ENCODE measurements around the gene SLC43A2.

Gene SLC43A2

DNA sequence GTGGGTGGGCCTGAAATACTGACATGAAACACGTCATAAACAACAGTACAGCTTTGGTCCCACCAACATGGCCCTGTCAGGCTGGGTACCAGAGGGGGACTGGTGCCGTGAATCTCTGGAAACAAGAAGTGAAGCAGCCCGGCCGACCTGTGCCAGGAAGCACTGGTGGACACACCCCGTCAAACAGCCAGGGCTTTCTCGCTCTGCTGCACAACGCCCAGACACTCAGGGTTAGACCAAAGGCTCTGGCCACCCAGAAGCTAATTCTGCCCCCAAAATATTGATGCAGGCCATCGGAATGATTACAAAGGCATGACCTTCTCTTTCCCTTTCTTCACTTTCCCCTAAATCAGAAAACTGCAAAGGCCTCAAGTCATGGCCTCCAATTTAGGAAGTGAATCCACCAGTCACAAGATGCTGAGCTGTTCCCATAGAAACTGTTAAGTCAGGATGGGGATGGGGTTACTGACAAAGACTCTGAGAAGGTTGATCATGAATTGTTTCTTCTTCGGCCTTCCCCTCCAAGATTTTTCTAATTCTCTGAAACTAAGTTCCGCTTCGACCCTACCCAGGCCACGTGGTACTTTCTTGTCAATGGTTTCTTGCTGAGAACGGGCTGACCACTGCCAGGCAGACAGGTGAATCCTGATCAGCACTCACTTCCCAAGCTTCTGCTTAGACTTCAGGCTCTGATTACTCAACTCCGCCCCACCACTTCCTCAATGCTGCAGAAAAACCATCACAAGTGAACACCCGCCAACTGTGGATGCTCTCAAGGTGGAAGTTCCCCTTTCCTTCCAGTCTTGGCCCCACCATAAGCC, 72.8 kb downstream of the SLC43A2 start:
- H3K9me3 ChIP-seq (ENCODE audit: low read length): no peaks in the 10 kb centered on the region
- peaks cover 17% of the 10 kb centered on the region for H3K36me3 ChIP-seq (ENCODE audit: insufficient read depth, low read length)
- H3K27me3 ChIP-seq (ENCODE audit: control insufficient read depth in 1 of 2, insufficient read depth in 2 of 2, low read length in 2 of 2): no peaks in the 10 kb centered on the region
- H3K27ac ChIP-seq (ENCODE audit: low read depth, low read length): no peak overlapping the region
- H3K4me1 ChIP-seq (ENCODE audit: insufficient read depth, low read length): peaks cover 49% of the 10 kb centered on the region
- no peak overlapping the region for H3K4me3 ChIP-seq (ENCODE audit: low read depth in 1 of 2, low read length in 2 of 2)
- H3K9ac ChIP-seq (ENCODE audit: low read length): no peak overlapping the region

- Histone ChIP-seq H3K36me3 (ENCODE audit: insufficient read depth, low read length) (peaks cover 26% of the 10 kb centered on the region), H3K9me3 (ENCODE audit: low read length) (no peaks in the 10 kb centered on the region), H3K27me3 (ENCODE audit: control insufficient read depth in 1 of 2, insufficient read depth in 2 of 2, low read length in 2 of 2) (no peaks in the 10 kb centered on the region), H3K4me1 (ENCODE audit: insufficient read depth, low read length) (peaks cover 41% of the 10 kb centered on the region), H3K9ac (ENCODE audit: low read length) (no peak overlapping the region), H3K27ac (ENCODE audit: low read depth, low read length) (no peak overlapping the region), H3K4me3 (ENCODE audit: low read depth in 1 of 2, low read length in 2 of 2) (no peak overlapping the region)
Measured at GRCh38 chr17:1554751-1555540, 73.7 kb downstream of the SLC43A2 start.

- Histone ChIP-seq H3K9ac (ENCODE audit: low read length) (peak overlapping the region; percentile 0), H3K36me3 (ENCODE audit: insufficient read depth, low read length) (peaks cover 37% of the 10 kb centered on the region), H3K9me3 (ENCODE audit: low read length) (no peaks in the 10 kb centered on the region), H3K4me1 (ENCODE audit: insufficient read depth, low read length) (peaks cover 30% of the 10 kb centered on the region), H3K4me3 (ENCODE audit: low read depth in 1 of 2, low read length in 2 of 2) (no peak overlapping the region), H3K27ac (ENCODE audit: low read depth, low read length) (peak overlapping the region; percentile 28), H3K27me3 (ENCODE audit: control insufficient read depth in 1 of 2, insufficient read depth in 2 of 2, low read length in 2 of 2) (no peaks in the 10 kb centered on the region)
Measured at GRCh38 chr17:1553354-1554266, 75.0 kb downstream of the SLC43A2 start.

GRCh38 chr17:1552932-1553331, 75.7 kb downstream of the SLC43A2 start:
- Histone ChIP-seq H3K27ac (ENCODE audit: low read depth, low read length) (no peak overlapping the region), H3K4me1 (ENCODE audit: insufficient read depth, low read length) (peaks cover 30% of the 10 kb centered on the region), H3K9ac (ENCODE audit: low read length) (no peak overlapping the region), H3K4me3 (ENCODE audit: low read depth in 1 of 2, low read length in 2 of 2) (no peak overlapping the region), H3K27me3 (ENCODE audit: control insufficient read depth in 1 of 2, insufficient read depth in 2 of 2, low read length in 2 of 2) (no peaks in the 10 kb centered on the region), H3K36me3 (ENCODE audit: insufficient read depth, low read length) (peaks cover 44% of the 10 kb centered on the region), H3K9me3 (ENCODE audit: low read length) (no peaks in the 10 kb centered on the region)

- Histone ChIP-seq H3K4me1 (ENCODE audit: insufficient read depth, low read length) (peaks cover 30% of the 10 kb centered on the region), H3K36me3 (ENCODE audit: insufficient read depth, low read length) (peaks cover 49% of the 10 kb centered on the region), H3K4me3 (ENCODE audit: low read depth in 1 of 2, low read length in 2 of 2) (no peak overlapping the region), H3K27ac (ENCODE audit: low read depth, low read length) (no peak overlapping the region), H3K27me3 (ENCODE audit: control insufficient read depth in 1 of 2, insufficient read depth in 2 of 2, low read length in 2 of 2) (no peaks in the 10 kb centered on the region), H3K9ac (ENCODE audit: low read length) (no peak overlapping the region), H3K9me3 (ENCODE audit: low read length) (no peaks in the 10 kb centered on the region)
Measured at GRCh38 chr17:1551741-1552140, 76.9 kb downstream of the SLC43A2 start.

DNA sequence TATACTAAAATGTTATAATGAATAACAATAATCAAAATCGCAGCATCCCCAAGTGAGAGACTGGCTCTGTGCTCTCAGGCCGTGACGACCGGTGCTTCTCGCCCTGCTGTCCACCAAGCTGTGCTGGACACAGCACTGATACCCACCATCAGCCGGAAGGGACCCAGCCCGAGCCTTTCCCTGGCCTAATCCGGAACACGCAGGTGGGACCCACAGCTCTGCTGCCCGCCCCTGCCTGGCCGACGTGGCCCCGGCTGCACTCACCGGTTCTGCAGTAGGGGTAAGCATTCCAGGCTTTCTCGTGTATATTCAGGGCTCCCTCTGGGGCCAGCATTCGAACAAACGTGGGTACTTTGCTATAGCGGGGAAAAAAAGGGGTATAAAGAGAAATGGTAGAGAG, 80.6 kb downstream of the SLC43A2 start:
- Histone ChIP-seq H3K27ac (ENCODE audit: low read depth, low read length) (no peak overlapping the region), H3K9ac (ENCODE audit: low read length) (no peak overlapping the region), H3K36me3 (ENCODE audit: insufficient read depth, low read length) (peaks cover 58% of the 10 kb centered on the region), H3K9me3 (ENCODE audit: low read length) (no peaks in the 10 kb centered on the region), H3K27me3 (ENCODE audit: control insufficient read depth in 1 of 2, insufficient read depth in 2 of 2, low read length in 2 of 2) (no peaks in the 10 kb centered on the region), H3K4me3 (ENCODE audit: low read depth in 1 of 2, low read length in 2 of 2) (no peak overlapping the region), H3K4me1 (ENCODE audit: insufficient read depth, low read length) (peaks cover under 1% of the 10 kb centered on the region)

DNA sequence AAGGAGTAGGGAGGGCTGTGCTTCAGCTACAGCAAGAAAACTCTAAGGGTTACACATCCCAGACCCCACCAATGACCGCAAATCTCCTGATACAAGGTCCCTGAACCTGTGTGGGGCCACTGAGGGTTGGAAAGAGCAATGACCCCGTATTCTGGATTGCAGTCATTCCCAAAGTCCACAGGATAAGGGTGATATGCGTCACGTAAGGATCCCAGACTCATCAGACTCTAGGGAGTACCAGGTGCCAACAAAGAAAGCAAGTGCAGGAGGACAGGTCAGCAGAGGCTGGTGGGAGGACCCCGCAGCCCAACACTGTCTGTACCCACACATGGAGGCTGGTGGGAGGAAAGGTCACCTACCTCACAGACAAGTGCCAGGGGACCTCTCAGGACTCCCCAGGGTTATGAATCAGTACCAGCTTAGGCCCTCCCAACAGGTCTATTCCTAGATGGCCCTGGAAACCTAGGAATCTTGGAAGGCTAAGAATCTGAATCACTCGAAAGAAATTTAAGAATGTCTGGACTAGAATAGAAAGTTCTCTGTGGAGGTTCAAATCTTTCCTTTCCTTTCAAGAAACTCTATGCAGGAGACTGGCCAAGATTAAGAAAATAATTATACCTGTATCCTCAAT, 82.2 kb downstream of the SLC43A2 start:
- H3K27me3 ChIP-seq (ENCODE audit: control insufficient read depth in 1 of 2, insufficient read depth in 2 of 2, low read length in 2 of 2): no peaks in the 10 kb centered on the region
- H3K27ac ChIP-seq (ENCODE audit: low read depth, low read length): no peak overlapping the region
- H3K9ac ChIP-seq (ENCODE audit: low read length): no peak overlapping the region
- H3K4me1 ChIP-seq (ENCODE audit: insufficient read depth, low read length): no peaks in the 10 kb centered on the region
- H3K36me3 ChIP-seq (ENCODE audit: insufficient read depth, low read length): peaks cover 61% of the 10 kb centered on the region
- H3K4me3 ChIP-seq (ENCODE audit: low read depth in 1 of 2, low read length in 2 of 2): no peak overlapping the region
- H3K9me3 ChIP-seq (ENCODE audit: low read length): no peaks in the 10 kb centered on the region

- Histone ChIP-seq H3K4me1 (ENCODE audit: insufficient read depth, low read length) (no peaks in the 10 kb centered on the region), H3K36me3 (ENCODE audit: insufficient read depth, low read length) (peaks cover 61% of the 10 kb centered on the region), H3K27ac (ENCODE audit: low read depth, low read length) (no peak overlapping the region)
Measured at GRCh38 chr17:1545618-1546017, 83.0 kb downstream of the SLC43A2 start.

DNA sequence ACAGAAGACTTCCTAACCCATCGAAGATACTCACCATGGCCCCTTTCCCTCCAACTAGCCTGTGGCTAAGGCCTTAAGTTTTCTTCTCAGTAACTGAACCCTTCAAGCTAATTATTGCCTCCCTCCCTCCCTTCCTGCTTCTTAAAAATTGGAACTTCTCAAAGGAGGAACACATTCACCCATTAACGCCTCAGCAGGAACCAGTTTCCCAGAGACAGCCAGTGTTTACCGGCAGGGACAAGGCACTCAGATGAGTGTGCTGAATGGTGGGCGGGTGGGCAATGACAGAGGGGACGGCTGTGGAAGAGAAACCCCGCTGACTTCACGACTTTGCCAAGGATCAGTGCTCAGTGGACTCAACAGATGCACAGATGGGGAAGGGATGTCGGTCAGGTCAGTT, 86.3 kb downstream of the SLC43A2 start:
- Histone ChIP-seq H3K4me3 (ENCODE audit: low read depth in 1 of 2, low read length in 2 of 2) (no peak overlapping the region), H3K9me3 (ENCODE audit: low read length) (no peaks in the 10 kb centered on the region)

More at GRCh38 chr17:1545618-1546017, 83.0 kb downstream of the SLC43A2 start:
- H3K4me3 ChIP-seq (ENCODE audit: low read depth in 1 of 2, low read length in 2 of 2): no peak overlapping the region
- no peaks in the 10 kb centered on the region for H3K27me3 ChIP-seq (ENCODE audit: control insufficient read depth in 1 of 2, insufficient read depth in 2 of 2, low read length in 2 of 2)
- no peak overlapping the region for H3K9ac ChIP-seq (ENCODE audit: low read length)
- no peaks in the 10 kb centered on the region for H3K9me3 ChIP-seq (ENCODE audit: low read length)

DNA sequence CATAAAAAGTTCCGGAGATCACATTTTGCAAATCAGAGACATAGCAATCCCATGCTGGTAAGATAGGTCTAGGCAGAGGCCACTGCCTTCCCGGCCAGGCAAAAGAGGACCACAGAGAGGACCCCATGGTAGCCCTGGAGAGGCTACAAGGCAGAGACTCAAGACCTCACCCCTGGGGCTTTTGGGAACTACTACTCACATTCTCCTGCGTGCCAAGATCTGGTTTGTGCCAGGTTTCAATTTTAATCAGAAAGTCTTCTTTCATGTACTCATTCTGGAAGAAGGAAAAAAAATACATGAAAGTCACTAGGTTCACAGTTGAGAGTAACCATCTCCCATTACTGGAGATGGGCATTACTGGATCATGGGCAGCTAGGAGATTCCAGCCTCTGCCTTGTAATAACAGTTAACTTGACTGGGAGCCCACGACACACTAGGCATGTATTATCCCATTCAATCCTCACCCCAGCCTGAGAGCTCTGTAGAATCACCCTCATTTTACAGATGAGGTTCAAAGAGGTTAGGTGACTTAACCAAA, 87.2 kb downstream of the SLC43A2 start:
- peaks cover 52% of the 10 kb centered on the region for H3K36me3 ChIP-seq (ENCODE audit: insufficient read depth, low read length)
- H3K4me3 ChIP-seq (ENCODE audit: low read depth in 1 of 2, low read length in 2 of 2): no peak overlapping the region
- no peaks in the 10 kb centered on the region for H3K27me3 ChIP-seq (ENCODE audit: control insufficient read depth in 1 of 2, insufficient read depth in 2 of 2, low read length in 2 of 2)
- H3K27ac ChIP-seq (ENCODE audit: low read depth, low read length): no peak overlapping the region
- H3K9ac ChIP-seq (ENCODE audit: low read length): no peak overlapping the region
- H3K4me1 ChIP-seq (ENCODE audit: insufficient read depth, low read length): no peaks in the 10 kb centered on the region
- H3K9me3 ChIP-seq (ENCODE audit: low read length): no peaks in the 10 kb centered on the region

More for the DNA sequence above, 86.3 kb downstream of the SLC43A2 start:
- no peak overlapping the region for H3K9ac ChIP-seq (ENCODE audit: low read length)
- H3K36me3 ChIP-seq (ENCODE audit: insufficient read depth, low read length): peaks cover 59% of the 10 kb centered on the region
- H3K27ac ChIP-seq (ENCODE audit: low read depth, low read length): no peak overlapping the region
- H3K27me3 ChIP-seq (ENCODE audit: control insufficient read depth in 1 of 2, insufficient read depth in 2 of 2, low read length in 2 of 2): no peaks in the 10 kb centered on the region
- H3K4me1 ChIP-seq (ENCODE audit: insufficient read depth, low read length): no peaks in the 10 kb centered on the region
